IMR-90 (cell line): ENCODE data around the gene NANOG.

ENCODE experiments used
- CEBPB ChIP-seq: IDR thresholded peaks from 2 replicates; pipeline ENCODE4 v1.6.1; 2012; ENCODE audit warnings: low read depth, low read length, improper control_type of control experiment
- CTCF ChIP-seq: conservative IDR thresholded peaks from 2 replicates; pipeline ENCODE4 v1.5.1; 2012; ENCODE audit warnings: mild to moderate bottlenecking, low read depth, low read length, improper control_type of control experiment
- ELK1 ChIP-seq: fragments of 150-350 bp; IDR thresholded peaks from 2 replicates; pipeline ENCODE4 v1.6.1; 2016; ENCODE audit warnings: low read depth, mild to moderate bottlenecking, low read length, moderate library complexity, borderline replicate concordance
- MAZ ChIP-seq: IDR thresholded peaks from 2 replicates; pipeline ENCODE4 v1.6.1; 2012; ENCODE audit warnings: low read depth, mild to moderate bottlenecking, low read length, improper control_type of control experiment, moderate library complexity, borderline replicate concordance
- MXI1 ChIP-seq: IDR thresholded peaks from 2 replicates; pipeline ENCODE4 v1.6.1; 2012; ENCODE audit warnings: low read depth, mild to moderate bottlenecking, low read length, moderate library complexity, borderline replicate concordance
- POLR2A ChIP-seq: IDR thresholded peaks from 2 replicates; pipeline ENCODE4 v1.6.1; 2012; ENCODE audit warnings: mild to moderate bottlenecking, low read depth, low read length
- RAD21 ChIP-seq: IDR thresholded peaks from 2 replicates; pipeline ENCODE4 v1.6.1; 2012; ENCODE audit warnings: low read length, improper control_type of control experiment
- RCOR1 ChIP-seq: IDR thresholded peaks from 2 replicates; pipeline ENCODE4 v1.6.1; 2012; ENCODE audit warnings: mild to moderate bottlenecking, low read length, improper control_type of control experiment; ENCODE audit not compliant: insufficient replicate concordance

- TF ChIP-seq POLR2A = no peak
- TF ChIP-seq CTCF = no peak
- no peak for TF ChIP-seq RAD21
- no peak for TF ChIP-seq CEBPB
- TF ChIP-seq MAZ = no peak
- TF ChIP-seq RCOR1 = no peak
- TF ChIP-seq MXI1 = no peak
- no peak for TF ChIP-seq ELK1
Measured at GRCh38 chr12:7835766-7836165, 46.6 kb downstream of the NANOG start.
